ENCODE measurements around the gene TEX13C.

DNA sequence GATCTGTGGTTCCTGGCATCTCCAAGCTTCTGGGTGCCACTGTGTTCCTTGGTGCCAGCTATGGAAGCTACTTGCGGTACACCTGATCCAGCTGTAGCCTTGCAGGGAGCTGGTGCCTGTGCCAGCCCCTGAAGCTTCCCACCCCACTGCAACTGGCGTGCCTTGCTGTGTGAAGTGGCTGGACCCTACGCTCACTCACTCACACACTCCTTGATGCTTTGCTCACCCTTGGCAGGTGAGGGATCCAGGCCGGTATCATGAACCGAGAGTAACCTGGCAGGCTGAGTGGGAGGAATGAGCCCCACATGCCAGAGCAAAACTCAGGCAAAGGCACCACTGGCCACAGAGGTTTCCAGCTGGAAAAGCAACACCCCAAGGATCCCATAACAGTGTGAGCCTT, 31.3 kb upstream of the TEX13C start:
- no peak for TF ChIP-seq CTCF (conservative IDR thresholded peaks at IDR 0.05; ENCODE audit: low read depth in 2 of 2)
- no peak for TF ChIP-seq EZH2 (IDR thresholded peaks at IDR 0.05; ENCODE audit: low read depth, unreplicated experiment)
- TF ChIP-seq POLR2AphosphoS5 (IDR thresholded peaks at IDR 0.05; ENCODE audit: low read depth), result no peak
- no peak for TF ChIP-seq JUNB (IDR thresholded peaks at IDR 0.05; ENCODE audit: unreplicated experiment)
- no peak for TF ChIP-seq CREB1 (CRISPR knock-in tag; IDR thresholded peaks at IDR 0.05; ENCODE audit: low read depth)
- no peak for TF ChIP-seq ZNF114 (CRISPR knock-in tag; IDR thresholded peaks at IDR 0.05)
- TF ChIP-seq, protein P1, sequence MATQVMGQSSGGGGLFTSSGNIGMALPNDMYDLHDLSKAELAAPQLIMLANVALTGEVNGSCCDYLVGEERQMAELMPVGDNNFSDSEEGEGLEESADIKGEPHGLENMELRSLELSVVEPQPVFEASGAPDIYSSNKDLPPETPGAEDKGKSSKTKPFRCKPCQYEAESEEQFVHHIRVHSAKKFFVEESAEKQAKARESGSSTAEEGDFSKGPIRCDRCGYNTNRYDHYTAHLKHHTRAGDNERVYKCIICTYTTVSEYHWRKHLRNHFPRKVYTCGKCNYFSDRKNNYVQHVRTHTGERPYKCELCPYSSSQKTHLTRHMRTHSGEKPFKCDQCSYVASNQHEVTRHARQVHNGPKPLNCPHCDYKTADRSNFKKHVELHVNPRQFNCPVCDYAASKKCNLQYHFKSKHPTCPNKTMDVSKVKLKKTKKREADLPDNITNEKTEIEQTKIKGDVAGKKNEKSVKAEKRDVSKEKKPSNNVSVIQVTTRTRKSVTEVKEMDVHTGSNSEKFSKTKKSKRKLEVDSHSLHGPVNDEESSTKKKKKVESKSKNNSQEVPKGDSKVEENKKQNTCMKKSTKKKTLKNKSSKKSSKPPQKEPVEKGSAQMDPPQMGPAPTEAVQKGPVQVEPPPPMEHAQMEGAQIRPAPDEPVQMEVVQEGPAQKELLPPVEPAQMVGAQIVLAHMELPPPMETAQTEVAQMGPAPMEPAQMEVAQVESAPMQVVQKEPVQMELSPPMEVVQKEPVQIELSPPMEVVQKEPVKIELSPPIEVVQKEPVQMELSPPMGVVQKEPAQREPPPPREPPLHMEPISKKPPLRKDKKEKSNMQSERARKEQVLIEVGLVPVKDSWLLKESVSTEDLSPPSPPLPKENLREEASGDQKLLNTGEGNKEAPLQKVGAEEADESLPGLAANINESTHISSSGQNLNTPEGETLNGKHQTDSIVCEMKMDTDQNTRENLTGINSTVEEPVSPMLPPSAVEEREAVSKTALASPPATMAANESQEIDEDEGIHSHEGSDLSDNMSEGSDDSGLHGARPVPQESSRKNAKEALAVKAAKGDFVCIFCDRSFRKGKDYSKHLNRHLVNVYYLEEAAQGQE (IDR thresholded peaks at IDR 0.05; ENCODE audit: unreplicated experiment), result no peak
- TF ChIP-seq ZNF331 (CRISPR knock-in tag; IDR thresholded peaks at IDR 0.05; ENCODE audit: low read depth), result no peak
